HG02798 (cell line): ENCODE measurements around the gene CENPQ.

Experiments used
- ATAC-seq: cut with Tn5 transposase; IDR thresholded peaks from one replicate; pipeline ENCODE4 v1.9.1; 2021; ENCODE audit warnings: mild to moderate bottlenecking; ENCODE audit not compliant: unreplicated experiment, poor library complexity

Gene CENPQ

GRCh38 chr6:49499623-49500022, 36.5 kb downstream of the CENPQ start, which contains the start of gene GLYATL3:
TSS of gene GLYATL3 (plus strand) at chr6:49499923. CDS start at chr6:49511991, 12,068 bp downstream.
- no peak for ATAC-seq

DNA sequence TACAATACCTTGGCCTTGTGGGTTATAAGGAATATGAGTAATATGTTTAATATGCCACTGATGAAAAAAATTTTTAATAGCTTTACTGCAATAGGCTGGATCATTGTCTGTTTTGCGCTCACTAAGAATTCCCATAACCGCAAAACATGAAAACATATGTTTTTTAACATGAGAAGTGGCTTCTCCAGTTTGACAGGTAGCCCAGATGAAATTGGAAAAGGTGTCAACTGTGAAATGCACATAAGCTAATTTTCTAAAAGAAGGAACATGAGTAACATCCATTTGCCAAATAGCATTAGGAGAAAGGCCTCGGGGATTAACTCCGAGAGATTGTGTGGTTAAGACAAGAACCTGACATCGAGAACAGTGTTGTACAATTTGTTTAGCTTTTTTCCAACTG, 41.5 kb downstream of the CENPQ start:
- no peak for ATAC-seq

DNA sequence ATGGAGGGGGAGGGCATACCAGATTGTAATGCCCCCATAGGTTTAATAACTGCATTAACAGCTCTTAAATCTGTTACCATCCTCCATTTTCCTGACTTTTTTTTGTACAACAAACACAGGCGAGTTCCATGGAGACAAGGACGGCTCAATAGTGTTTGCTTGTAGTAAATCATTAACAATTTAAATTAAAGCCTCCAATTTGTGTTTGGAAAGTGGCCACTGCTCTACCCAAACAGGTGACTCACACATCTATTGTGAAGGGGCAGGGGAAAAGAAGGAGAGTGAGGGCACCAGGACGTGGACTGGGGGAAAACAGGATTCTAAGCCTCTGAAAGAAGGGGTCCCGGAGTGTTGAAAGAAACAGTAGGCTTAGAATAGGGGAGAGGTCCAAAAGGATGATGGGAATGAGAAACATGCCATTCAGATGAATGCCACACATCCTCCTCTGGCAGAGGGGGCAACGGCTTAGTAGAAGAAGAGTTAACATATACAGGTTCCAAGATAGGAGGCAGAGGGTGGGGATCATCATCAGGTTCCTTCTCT, 43.5 kb downstream of the CENPQ start:
- no peak for ATAC-seq

- ATAC-seq = no peak
These were observed 46.2 kb downstream of the CENPQ start for GRCh38 chr6:49509342-49509741.

GRCh38 chr6:49513153-49513989, 50.2 kb downstream of the CENPQ start:
- ATAC-seq = no peak

DNA sequence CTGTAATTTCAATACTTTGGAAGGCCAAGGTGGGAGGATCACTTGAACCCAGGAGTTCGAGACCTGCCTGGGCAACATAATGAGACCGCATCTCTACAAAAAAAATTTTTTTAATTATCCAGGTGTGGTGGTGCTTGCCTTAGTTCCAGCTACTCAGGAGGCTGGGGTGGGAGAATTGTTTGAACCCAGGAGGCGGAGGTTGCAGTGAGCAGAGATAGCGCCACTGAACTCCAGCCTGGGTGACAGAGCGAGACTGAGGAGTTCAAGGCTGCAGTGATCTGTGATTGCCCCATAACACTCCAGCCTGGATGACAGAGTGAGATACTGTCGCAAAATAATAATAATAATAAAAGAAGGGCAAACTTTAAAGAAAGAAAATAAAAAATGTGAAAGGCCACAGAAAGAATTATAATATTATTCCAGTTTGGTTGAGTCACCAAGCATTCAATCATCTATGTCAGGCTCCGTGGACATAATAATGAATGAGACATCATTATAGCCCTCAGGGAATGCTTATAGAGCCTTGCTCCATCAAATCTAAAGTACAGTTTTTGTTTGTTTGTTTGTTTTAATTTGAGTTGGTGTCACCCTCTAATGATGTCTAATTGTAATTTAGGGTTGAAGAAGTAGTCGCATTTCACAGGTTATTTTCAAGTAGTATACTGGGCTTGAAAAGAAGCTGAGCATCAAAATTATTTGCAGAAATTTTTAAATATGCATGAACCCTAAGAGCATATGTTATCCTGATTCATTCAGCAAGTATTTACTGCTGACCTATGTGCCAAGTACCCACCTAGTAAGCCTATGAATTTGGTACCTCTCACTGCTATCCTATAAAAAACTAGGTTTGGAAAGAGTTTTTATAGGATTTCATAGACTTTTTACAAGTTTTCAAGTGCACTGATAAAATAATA, 51.7 kb downstream of the CENPQ start:
- no peak for ATAC-seq

DNA sequence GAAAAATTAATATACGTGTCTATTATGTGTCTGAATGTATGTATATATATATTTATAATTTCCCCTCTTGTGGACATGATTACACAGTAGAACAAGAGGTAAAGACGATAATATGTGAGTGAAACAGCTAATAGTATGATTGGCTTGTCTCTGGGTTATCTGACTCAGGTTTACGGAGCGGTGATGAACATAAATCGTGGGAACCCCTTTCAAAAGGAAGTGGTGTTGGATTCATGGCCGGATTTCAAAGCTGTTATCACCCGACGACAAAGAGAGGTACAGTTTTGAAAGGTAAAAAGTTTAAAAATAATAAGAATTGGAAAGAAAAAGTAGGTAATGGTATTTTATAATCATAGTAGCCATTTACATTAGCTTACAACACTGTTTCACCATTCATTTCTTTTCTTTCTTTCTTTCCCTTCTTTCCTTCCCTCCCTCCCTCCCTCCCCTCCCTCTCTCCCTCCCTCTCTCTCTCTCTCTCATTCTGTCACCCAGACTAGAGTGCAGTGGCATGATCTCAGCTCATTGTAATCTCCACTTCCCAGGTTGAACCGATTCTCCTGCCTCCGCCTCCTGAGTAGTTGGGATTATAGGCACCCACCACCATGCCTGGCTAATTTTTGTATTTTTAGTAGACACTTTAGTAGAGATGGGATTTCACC, 52.4 kb downstream of the CENPQ start:
- ATAC-seq = no peak

GRCh38 chr6:49516147-49516505, 53.0 kb downstream of the CENPQ start:
- ATAC-seq = no peak

DNA sequence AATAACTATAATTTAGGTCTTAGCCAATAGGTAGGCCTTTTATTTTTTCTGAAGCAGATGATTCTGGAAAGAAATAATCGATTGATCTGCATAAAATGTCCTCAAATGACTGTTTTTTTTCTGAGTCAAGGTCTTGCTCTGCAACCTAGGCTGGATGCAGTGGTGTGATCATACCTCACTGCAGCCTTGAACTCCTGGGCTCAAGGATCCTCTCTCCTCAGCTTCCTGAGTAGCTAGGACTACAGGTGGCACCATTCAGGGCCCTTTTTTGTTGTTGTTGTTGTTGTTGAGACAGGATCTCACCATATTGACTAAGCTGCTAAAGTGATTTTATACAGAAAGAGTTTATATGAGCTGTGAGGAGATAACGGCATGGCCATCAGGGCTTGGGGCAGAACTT, 54.7 kb downstream of the CENPQ start:
- no peak for ATAC-seq

DNA sequence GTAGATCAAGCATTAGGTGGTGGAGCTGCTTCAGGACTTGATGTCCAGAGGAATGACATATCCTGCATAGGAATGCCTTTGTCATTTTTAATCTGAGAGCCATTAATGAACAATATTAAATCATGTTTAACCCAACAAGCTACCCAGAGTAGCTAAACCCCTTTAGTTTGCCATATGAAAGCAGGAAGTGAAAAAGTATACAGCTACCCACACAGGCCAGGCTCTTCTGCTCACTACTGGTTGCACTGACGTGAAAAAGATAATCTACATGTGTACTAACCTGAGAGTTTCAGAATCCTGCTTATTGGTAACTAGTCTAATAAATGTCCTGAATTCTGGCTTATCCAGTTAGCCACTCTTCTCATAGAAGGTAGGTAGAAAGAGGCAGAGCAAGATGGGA, 56.5 kb downstream of the CENPQ start:
- ATAC-seq = peak; percentile 95

DNA sequence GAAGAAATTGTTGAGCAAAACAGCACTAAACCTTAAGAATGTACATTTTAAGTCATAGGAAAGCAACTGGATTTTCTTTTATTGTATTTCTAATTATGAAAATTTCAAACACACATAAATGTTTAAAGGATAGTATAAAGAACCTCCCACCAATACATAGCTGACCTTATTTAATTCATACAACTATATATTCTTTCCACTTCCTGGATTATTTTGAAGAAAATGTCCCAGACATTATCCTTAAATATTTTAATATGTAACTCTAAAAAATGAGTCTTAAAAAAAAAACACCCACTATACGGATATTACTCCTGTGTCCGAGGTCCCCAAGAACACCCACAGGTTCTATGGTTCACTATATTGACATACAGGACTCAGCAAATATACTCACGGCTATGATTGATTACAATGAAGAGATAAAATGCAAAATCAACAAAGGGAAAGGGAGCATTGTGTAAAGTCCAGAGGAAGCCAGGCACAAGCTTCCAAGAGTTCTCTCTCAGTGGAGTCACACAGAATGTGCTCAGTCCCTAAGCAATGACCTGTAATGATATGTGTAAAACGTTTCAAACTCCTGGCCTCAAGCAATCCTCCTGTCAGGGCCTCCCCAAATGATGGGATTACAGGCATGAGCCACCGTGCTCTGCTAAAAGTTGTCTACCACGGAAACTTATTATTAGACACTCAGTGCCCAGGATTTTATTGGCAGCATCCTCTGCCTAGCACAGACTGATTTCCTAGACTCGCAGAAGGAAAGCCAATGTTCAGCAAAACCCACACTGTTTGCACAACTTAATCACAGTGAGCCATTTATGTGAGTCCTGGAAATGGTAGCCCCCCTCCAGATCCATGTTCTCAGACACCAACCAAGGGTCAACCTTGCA, 59.8 kb downstream of the CENPQ start:
- no peak for ATAC-seq

GRCh38 chr6:49523901-49524300, 60.7 kb downstream of the CENPQ start:
- no peak for ATAC-seq

GRCh38 chr6:49524541-49524940, 61.4 kb downstream of the CENPQ start:
- no peak for ATAC-seq

DNA sequence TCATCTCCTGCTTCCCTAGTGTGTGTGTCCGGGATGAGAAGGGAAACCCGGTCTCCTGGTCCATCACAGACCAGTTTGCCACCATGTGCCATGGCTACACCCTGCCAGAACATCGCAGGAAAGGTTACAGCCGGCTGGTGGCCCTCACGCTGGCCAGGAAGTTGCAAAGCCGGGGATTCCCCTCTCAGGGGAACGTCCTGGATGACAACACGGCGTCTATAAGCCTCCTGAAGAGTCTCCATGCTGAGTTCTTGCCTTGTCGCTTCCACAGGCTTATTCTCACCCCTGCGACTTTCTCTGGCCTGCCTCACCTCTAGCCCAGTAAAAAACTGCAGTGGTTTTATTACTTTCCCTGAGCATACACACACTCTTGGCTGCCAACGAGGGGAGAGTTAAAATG, 63.4 kb downstream of the CENPQ start:
- ATAC-seq = no peak

GRCh38 chr6:49527320-49527719, 64.2 kb downstream of the CENPQ start:
- no peak for ATAC-seq

GRCh38 chr6:49528571-49528970, 65.4 kb downstream of the CENPQ start:
- no peak for ATAC-seq

GRCh38 chr6:49530141-49530776, 67.1 kb downstream of the CENPQ start:
- no peak for ATAC-seq

DNA sequence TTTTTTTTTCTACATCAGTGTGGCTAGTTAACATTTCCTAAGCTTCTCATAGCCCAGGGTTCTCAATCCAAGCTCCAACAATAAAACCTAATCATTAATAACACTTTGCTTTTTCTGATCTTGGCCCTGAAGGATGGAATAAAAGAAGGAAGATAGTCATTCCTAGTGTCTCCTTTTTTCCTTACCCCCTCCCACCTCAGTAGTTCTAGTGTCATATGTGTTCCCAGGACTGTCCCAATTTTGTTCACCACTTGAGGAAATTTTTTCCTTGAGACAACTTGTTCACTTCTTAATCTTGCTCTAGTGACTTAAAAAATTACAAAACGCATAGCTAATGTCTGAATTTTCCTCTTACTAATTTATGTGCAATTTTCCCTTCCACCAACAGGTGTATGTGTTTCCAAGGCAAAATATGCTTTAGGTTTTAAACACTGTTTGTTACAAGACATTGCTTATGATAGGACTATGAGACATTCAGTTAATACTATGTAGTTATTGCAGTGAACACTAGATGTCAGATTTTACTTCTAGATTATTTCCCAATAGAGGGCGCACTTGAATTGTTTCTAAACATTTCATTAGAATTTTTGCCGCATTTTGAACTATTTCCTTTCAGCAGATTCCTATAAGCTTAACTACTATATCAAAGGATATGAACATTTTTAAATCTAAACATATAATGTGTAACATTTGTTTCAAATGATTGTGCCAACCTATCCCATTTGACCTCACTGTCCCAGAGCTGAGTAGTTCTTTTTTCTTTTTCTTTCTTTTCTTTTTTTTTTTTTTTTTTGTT, 68.8 kb downstream of the CENPQ start:
- ATAC-seq = peak; percentile 93
